Measurements from ENCODE around the gene SMYD2.
A peak's percentile ranks its signal among the peaks of the same experiment; 100 is the strongest.
"Not testable (repeated sequence)": the region's sequence is repeated elsewhere in the genome, so short reads cannot be mapped to it uniquely, and the experiment has no call there.

SMYD2 gene

GRCh38 chr1:214271174-214271858 lies 9.6 kb upstream of the SMYD2 start:
- no peak for DNase-seq
- intact Hi-C loops (cut with DNase I) = no loop called here

- intact Hi-C loops (cut with DNase I) = no loop called here
- DNase-seq = no peak
Measured at GRCh38 chr1:214271995-214272731, 8.8 kb upstream of the SMYD2 start.

GRCh38 chr1:214272964-214273533 lies 7.9 kb upstream of the SMYD2 start:
- DNase-seq = no peak
- intact Hi-C loops (cut with DNase I) = no loop called here

- intact Hi-C loops (cut with DNase I); DNase-seq: not testable (repeated sequence)
Measured at GRCh38 chr1:214275700-214276099, 5.3 kb upstream of the SMYD2 start.

GRCh38 chr1:214276786-214277185 lies 4.2 kb upstream of the SMYD2 start:
- intact Hi-C loops (cut with DNase I) = no loop called here
- no peak for DNase-seq

- DNase-seq = no peak
Measured at GRCh38 chr1:214277704-214278635, 3.0 kb upstream of the SMYD2 start.

GRCh38 chr1:214280386-214281020 lies 456 bp upstream of the SMYD2 start:
- intact Hi-C loops (cut with DNase I) = no loop called here
- DNase-seq = peak in 6 of 10 donors; percentile 22 to 85 (median 34)

More at GRCh38 chr1:214277704-214278635, 3.0 kb upstream of the SMYD2 start:
- intact Hi-C loops (cut with DNase I) = no loop called here

- DNase-seq = peak in 1 of 10 donors; percentile 84
- intact Hi-C loops (cut with DNase I) = no loop called here
Measured at GRCh38 chr1:214281720-214282629, 1.0 kb downstream of the SMYD2 start.

GRCh38 chr1:214282630-214283242 lies 1.8 kb downstream of the SMYD2 start:
- intact Hi-C loops (cut with DNase I) = no loop called here
- DNase-seq = no peak

GRCh38 chr1:214285610-214286440 lies 4.9 kb downstream of the SMYD2 start:
- intact Hi-C loops (cut with DNase I) = no loop called here
- DNase-seq = no peak

GRCh38 chr1:214287884-214288283 lies 6.9 kb downstream of the SMYD2 start:
- DNase-seq = no peak
- intact Hi-C loops (cut with DNase I) = no loop called here

GRCh38 chr1:214289574-214290272 lies 8.8 kb downstream of the SMYD2 start:
- intact Hi-C loops (cut with DNase I) = no loop called here
- no peak for DNase-seq

GRCh38 chr1:214290424-214291037 lies 9.6 kb downstream of the SMYD2 start:
- intact Hi-C loops (cut with DNase I) = no loop called here
- no peak for DNase-seq

- DNase-seq = no peak
- intact Hi-C loops (cut with DNase I) = no loop called here
Measured at GRCh38 chr1:214292322-214292721, 11.4 kb downstream of the SMYD2 start.

- intact Hi-C loops (cut with DNase I) = no loop called here
- DNase-seq = no peak
Measured at GRCh38 chr1:214295934-214296333, 15.0 kb downstream of the SMYD2 start.

- DNase-seq = no peak
Measured at GRCh38 chr1:214296860-214297745, 16.1 kb downstream of the SMYD2 start.

More at GRCh38 chr1:214296860-214297745, 16.1 kb downstream of the SMYD2 start:
- intact Hi-C loops (cut with DNase I) = no loop called here
